DND-41 (cell line): ENCODE measurements around the gene PCDH10.

Experiments
- ATAC-seq: fragments of 200-7000 bp; cut with Tn5 transposase; 3 replicates; pipeline ENCODE4 v1.9.1; 2021; ENCODE audit warnings: low read depth; ENCODE audit not compliant: insufficient read depth
- DNase-seq: peaks from one replicate; pipeline ENCODE4 v3.0.0-alpha.2; 2020
- H2AFZ ChIP-seq: 2 replicates; pipeline ENCODE4 v1.6.0; 2012; ENCODE audit warnings: low read depth, low read length
- H3K27ac ChIP-seq: 2 replicates; pipeline ENCODE4 v1.5.1; 2012; ENCODE audit warnings: low read length, inconsistent platforms
- H3K27me3 ChIP-seq: fragments of 200-600 bp; sonication (generic); 2 replicates; pipeline ENCODE4 v1.6.0; 2012; ENCODE audit warnings: low read length, mild to moderate bottlenecking, inconsistent platforms; ENCODE audit not compliant: insufficient read depth, poor library complexity
- H3K36me3 ChIP-seq: 2 replicates; pipeline ENCODE4 v1.5.1; 2012; ENCODE audit warnings: low read length, inconsistent platforms; ENCODE audit not compliant: insufficient read depth
- H3K4me1 ChIP-seq: 2 replicates; pipeline ENCODE4 v1.5.1; 2012; ENCODE audit warnings: mild to moderate bottlenecking, low read length; ENCODE audit not compliant: insufficient read depth
- H3K4me2 ChIP-seq: 2 replicates; pipeline ENCODE4 v1.6.0; 2012; ENCODE audit warnings: mild to moderate bottlenecking, moderate library complexity, low read length, inconsistent platforms; ENCODE audit not compliant: insufficient read depth
- H3K4me3 ChIP-seq, 2 experiments: fragments of 200-600 bp in 1 of 2; shearing (Covaris generic) in 1 of 2; 2 replicates each; pipeline ENCODE4 v1.5.1; 2012 to 2016; ENCODE audit warnings: inconsistent platforms in 2 of 2, low read length in 2 of 2, mild to moderate bottlenecking in 2 of 2, low read depth in 1 of 2, moderate library complexity in 1 of 2
- H3K79me2 ChIP-seq: 2 replicates; pipeline ENCODE4 v1.6.0; 2012; ENCODE audit warnings: low read length, inconsistent platforms; ENCODE audit not compliant: insufficient read depth
- H3K9ac ChIP-seq: 2 replicates; pipeline ENCODE4 v1.6.0; 2012; ENCODE audit warnings: low read depth, mild to moderate bottlenecking, inconsistent platforms, low read length, moderate library complexity
- H3K9me3 ChIP-seq: 2 replicates; pipeline ENCODE4 v1.5.1; 2012; ENCODE audit warnings: low read length, moderate library complexity, mild to moderate bottlenecking, inconsistent platforms; ENCODE audit not compliant: insufficient read depth, severe bottlenecking
- H4K20me1 ChIP-seq: 2 replicates; pipeline ENCODE4 v1.6.0; 2012; ENCODE audit warnings: low read length; ENCODE audit not compliant: insufficient read depth
- CTCF ChIP-seq: IDR thresholded peaks from 2 replicates; pipeline ENCODE4 v1.5.1; 2012; ENCODE audit warnings: borderline replicate concordance, low read length, moderate library complexity, mild to moderate bottlenecking; ENCODE audit not compliant: poor library complexity, severe bottlenecking; ENCODE audit errors: extremely low read depth
- EZH2 ChIP-seq: IDR thresholded peaks from 3 replicates; pipeline ENCODE4 v1.6.1; 2012; ENCODE audit warnings: borderline replicate concordance, low read depth, mild to moderate bottlenecking, moderate library complexity, low read length, inconsistent platforms; ENCODE audit not compliant: severe bottlenecking

The PCDH10 gene

DNA sequence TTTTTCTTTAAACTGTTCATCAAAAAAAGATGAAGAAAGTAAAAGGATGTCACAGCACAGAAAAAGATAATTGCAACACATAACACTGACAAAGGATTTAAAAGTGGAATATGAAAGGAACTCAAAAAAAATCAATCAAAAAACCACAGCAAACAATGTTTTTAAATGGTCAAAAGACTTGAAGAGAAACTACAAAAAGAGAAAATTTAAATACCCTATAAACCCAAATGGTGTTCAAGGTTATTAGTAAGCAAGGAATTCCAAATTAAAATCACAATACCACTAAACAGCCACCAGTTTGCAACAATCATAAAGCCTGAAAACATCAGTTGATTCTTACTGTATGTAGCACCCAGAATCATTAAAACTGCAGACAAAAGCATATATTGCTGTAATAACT lies 36.5 kb upstream of the PCDH10 start:
- DNase-seq (no peak), ATAC-seq (no peak)
- Histone ChIP-seq H3K36me3 (no peaks in the 10 kb centered on the region), H3K4me2 (no peak overlapping the region), H3K9ac (no peak overlapping the region), H3K27me3 (no peaks in the 10 kb centered on the region), H3K4me3 (no peak overlapping the region), H2AFZ (no peak overlapping the region), H3K4me1 (no peaks in the 10 kb centered on the region; the same call in 1 of the 2 replicates), H3K79me2 (no peaks in the 10 kb centered on the region), H4K20me1 (no peaks in the 10 kb centered on the region), H3K27ac (no peak overlapping the region), H3K9me3 (no peaks in the 10 kb centered on the region)
- TF ChIP-seq CTCF (no peak), EZH2 (no peak)

- DNase-seq, result no peak
Observed at GRCh38 chr4:133124746-133125145, 24.3 kb upstream of the PCDH10 start.

GRCh38 chr4:133127500-133127899 lies 21.6 kb upstream of the PCDH10 start:
- Histone ChIP-seq H3K79me2 (no peaks in the 10 kb centered on the region), H3K9ac (no peak overlapping the region), H4K20me1 (no peaks in the 10 kb centered on the region), H3K9me3 (no peaks in the 10 kb centered on the region), H3K27me3 (no peaks in the 10 kb centered on the region), H3K36me3 (no peaks in the 10 kb centered on the region), H3K4me2 (no peak overlapping the region), H2AFZ (no peak overlapping the region), H3K4me1 (peaks cover 25% of the 10 kb centered on the region), H3K27ac (no peak overlapping the region), H3K4me3 (no peak overlapping the region)
- no peak for TF ChIP-seq EZH2
- TF ChIP-seq CTCF, result no peak
- ATAC-seq, result no peak
- DNase-seq, result no peak

More at GRCh38 chr4:133124746-133125145, 24.3 kb upstream of the PCDH10 start:
- TF ChIP-seq EZH2 (no peak), CTCF (no peak)
- ATAC-seq, result no peak
- Histone ChIP-seq H3K79me2 (no peaks in the 10 kb centered on the region), H3K27me3 (no peaks in the 10 kb centered on the region), H3K4me2 (no peak overlapping the region), H3K36me3 (no peaks in the 10 kb centered on the region), H3K9me3 (no peaks in the 10 kb centered on the region), H3K27ac (no peak overlapping the region), H2AFZ (no peak overlapping the region), H3K9ac (no peak overlapping the region), H3K4me3 (no peak overlapping the region), H4K20me1 (no peaks in the 10 kb centered on the region), H3K4me1 (no peaks in the 10 kb centered on the region)

DNA sequence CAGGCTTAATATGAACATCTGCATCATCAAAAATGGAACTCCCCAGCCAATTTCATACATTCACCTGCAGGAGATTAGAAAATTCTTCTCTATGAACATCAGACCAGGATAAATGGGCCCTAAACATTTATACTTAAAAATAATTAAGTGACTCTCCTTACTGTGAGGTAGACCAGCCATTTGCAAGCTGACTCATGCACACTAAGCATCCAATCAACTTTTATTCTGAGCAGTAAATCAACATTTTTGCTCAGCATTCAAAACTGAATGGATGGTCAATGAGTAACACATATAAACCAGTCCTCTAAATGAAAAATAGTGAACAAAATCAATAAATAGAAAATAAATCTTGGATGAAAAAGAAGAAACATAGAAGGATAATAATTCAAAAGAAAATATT lies 19.9 kb upstream of the PCDH10 start:
- no peak overlapping the region for H2AFZ ChIP-seq
- peaks cover 27% of the 10 kb centered on the region for H3K4me1 ChIP-seq
- TF ChIP-seq EZH2, result no peak
- no peak for TF ChIP-seq CTCF
- H3K27ac ChIP-seq, result no peak overlapping the region
- no peak overlapping the region for H3K9ac ChIP-seq
- H3K9me3 ChIP-seq, result no peaks in the 10 kb centered on the region
- no peak for ATAC-seq
- H3K27me3 ChIP-seq, result no peaks in the 10 kb centered on the region
- H3K4me3 ChIP-seq, result no peak overlapping the region
- DNase-seq, result no peak
- H3K36me3 ChIP-seq, result no peaks in the 10 kb centered on the region
- no peaks in the 10 kb centered on the region for H3K79me2 ChIP-seq
- no peak overlapping the region for H3K4me2 ChIP-seq
- no peaks in the 10 kb centered on the region for H4K20me1 ChIP-seq
